Superior temporal gyrus (tissue), 1 donor: ENCODE data around the gene SHISA7.
A peak's percentile ranks its signal among the peaks of the same experiment; 100 is the strongest.

ENCODE experiments used
- DNase-seq: peaks from one replicate; pipeline ENCODE4 v3.0.0-alpha.2; 2016; ENCODE audit errors: extremely low spot score

The SHISA7 gene

GRCh38 chr19:55482156-55482961 is 39.3 kb upstream of the SHISA7 start:
- no peak for DNase-seq

GRCh38 chr19:55481794-55482155 is 38.7 kb upstream of the SHISA7 start:
- DNase-seq = no peak

- no peak for DNase-seq
Observed at GRCh38 chr19:55481148-55481793, 38.2 kb upstream of the SHISA7 start.

GRCh38 chr19:55479451-55480230 is 36.5 kb upstream of the SHISA7 start:
- no peak for DNase-seq

- DNase-seq = no peak
Observed at GRCh38 chr19:55479045-55479444, 35.9 kb upstream of the SHISA7 start.

- DNase-seq = no peak
Observed at GRCh38 chr19:55478364-55478763, 35.3 kb upstream of the SHISA7 start.

- no peak for DNase-seq
Observed at GRCh38 chr19:55477905-55478304, 34.8 kb upstream of the SHISA7 start.

- peak; percentile 97 for DNase-seq
Observed at GRCh38 chr19:55476100-55476775, 33.1 kb upstream of the SHISA7 start, which contains the start of gene ZNF628. TSS of gene ZNF628 (plus strand) at chr19:55476617. CDS start at chr19:55479911, 3,294 bp downstream.

- no peak for DNase-seq
Observed at GRCh38 chr19:55474269-55475265, 31.5 kb upstream of the SHISA7 start.

GRCh38 chr19:55473225-55474012 is 30.3 kb upstream of the SHISA7 start:
- DNase-seq = no peak

- no peak for DNase-seq
Observed at GRCh38 chr19:55472463-55472862, 29.4 kb upstream of the SHISA7 start.

GRCh38 chr19:55471266-55471665 is 28.2 kb upstream of the SHISA7 start:
- no peak for DNase-seq

- no peak for DNase-seq
Observed at GRCh38 chr19:55468054-55468393, 24.9 kb upstream of the SHISA7 start.

- peak; percentile 44 for DNase-seq
Observed at GRCh38 chr19:55467236-55468053, 24.3 kb upstream of the SHISA7 start.

- DNase-seq = no peak
Observed at GRCh38 chr19:55466241-55466614, 23.1 kb upstream of the SHISA7 start.

- no peak for DNase-seq
Observed at GRCh38 chr19:55465460-55466240, 22.6 kb upstream of the SHISA7 start.

- no peak for DNase-seq
Observed at GRCh38 chr19:55464662-55465054, 21.6 kb upstream of the SHISA7 start, which contains the start of gene C19orf85. TSS of gene C19orf85 (minus strand) at chr19:55464751. CDS start at chr19:55464554, 197 bp downstream.

- DNase-seq = no peak
Observed at GRCh38 chr19:55464039-55464661, 21.1 kb upstream of the SHISA7 start.
